ENCODE measurements around the gene TEX38. TPM values are rescaled to one million over a fixed set of nuclear protein-coding genes. Genes with fewer than 3 reads are reported as not detected.

Gene TEX38
- total and polyA plus RNA-seq, 2 of the 13 experiments (the other 11 are each of a cell fraction or from before 2014, with no cell fraction given) = 0.18 TPM; not detected in 1

GRCh38 chr1:46667782-46668760 is 3.6 kb upstream of the TEX38 start, which contains the start of gene ATPAF1 (continued):
- TF ChIP-seq CENPBD1 (CRISPR knock-in tag; IDR thresholded peaks at IDR 0.05; ENCODE audit: borderline replicate concordance, low read depth) (no peak), MATR3 (CRISPR knock-in tag; IDR thresholded peaks at IDR 0.05) (no peak), HNF4G (IDR thresholded peaks at IDR 0.05; ENCODE audit: borderline replicate concordance, low read depth, low read length) (no peak), HNF4G (CRISPR knock-in tag; IDR thresholded peaks at IDR 0.05; ENCODE audit: borderline replicate concordance, low read depth) (no peak), CEBPG (CRISPR knock-in tag; IDR thresholded peaks at IDR 0.05) (no peak), SALL1 (CRISPR knock-in tag; IDR thresholded peaks at IDR 0.05) (peak; percentile 40; the same call in 1 of the 2 replicates), MLLT10 (CRISPR knock-in tag; IDR thresholded peaks at IDR 0.05) (no peak), MTA1 (CRISPR knock-in tag; IDR thresholded peaks at IDR 0.05; ENCODE audit: borderline replicate concordance) (no peak), NONO (IDR thresholded peaks at IDR 0.05) (no peak), NONO (CRISPR knock-in tag; conservative IDR thresholded peaks at IDR 0.05) (no peak), FLYWCH1 (CRISPR knock-in tag; IDR thresholded peaks at IDR 0.05) (no peak), CREBL2 (CRISPR knock-in tag; IDR thresholded peaks at IDR 0.05; ENCODE audit: borderline replicate concordance) (no peak), DNMT1 (CRISPR knock-in tag; IDR thresholded peaks at IDR 0.05) (peak; percentile 77; the same call in 1 of the 2 replicates), IKZF5 (CRISPR knock-in tag; IDR thresholded peaks at IDR 0.05) (no peak), ZBTB1 (CRISPR knock-in tag; IDR thresholded peaks at IDR 0.05; ENCODE audit: borderline replicate concordance) (no peak), BCL6 (CRISPR knock-in tag; IDR thresholded peaks at IDR 0.05) (no peak), MXD1 (CRISPR knock-in tag; IDR thresholded peaks at IDR 0.05) (no peak), SRSF4 (IDR thresholded peaks at IDR 0.05; ENCODE audit: low read depth, low read length, poor library complexity, severe bottlenecking) (no peak), CBX1 (IDR thresholded peaks at IDR 0.05; ENCODE audit: low read depth) (no peak), ZBTB33 (CRISPR knock-in tag; IDR thresholded peaks at IDR 0.05) (peak; percentile 78; the same call in 1 of the 2 replicates), SKIL (CRISPR knock-in tag; IDR thresholded peaks at IDR 0.05; ENCODE audit: borderline replicate concordance) (no peak)
